ENCODE data around the gene FN1.

Gene FN1

GRCh38 chr2:215461836-215462532 lies 26.1 kb upstream of the FN1 start:
- no peaks in the 10 kb centered on the region for H3K9me3 ChIP-seq (ENCODE audit: control insufficient read depth in 2 of 2, low read length in 2 of 2)
- H3K9ac ChIP-seq (ENCODE audit: low read depth in 1 of 2, low read length in 2 of 2), result no peak overlapping the region
- H3K4me3 ChIP-seq (ENCODE audit: low read length in 2 of 2), result no peak overlapping the region
- H3K4me1 ChIP-seq (ENCODE audit: control insufficient read depth in 2 of 2, insufficient read depth in 2 of 2, low read length in 2 of 2), result no peaks in the 10 kb centered on the region
- H3K27me3 ChIP-seq (ENCODE audit: control insufficient read depth in 2 of 2, insufficient read depth in 2 of 2, low read length in 2 of 2), result no peaks in the 10 kb centered on the region
- H3K36me3 ChIP-seq (ENCODE audit: control insufficient read depth in 2 of 2, insufficient read depth in 2 of 2, low read length in 2 of 2), result no peaks in the 10 kb centered on the region
- no peak overlapping the region for H3K27ac ChIP-seq (ENCODE audit: low read depth in 2 of 2, low read length in 2 of 2)

GRCh38 chr2:215460682-215461382 lies 25.0 kb upstream of the FN1 start:
- H3K4me1 ChIP-seq (ENCODE audit: control insufficient read depth in 2 of 2, insufficient read depth in 2 of 2, low read length in 2 of 2), result no peaks in the 10 kb centered on the region
- H3K27ac ChIP-seq (ENCODE audit: low read depth in 2 of 2, low read length in 2 of 2), result no peak overlapping the region
- H3K9ac ChIP-seq (ENCODE audit: low read depth in 1 of 2, low read length in 2 of 2), result no peak overlapping the region
- H3K27me3 ChIP-seq (ENCODE audit: control insufficient read depth in 2 of 2, insufficient read depth in 2 of 2, low read length in 2 of 2), result no peaks in the 10 kb centered on the region
- H3K36me3 ChIP-seq (ENCODE audit: control insufficient read depth in 2 of 2, insufficient read depth in 2 of 2, low read length in 2 of 2), result no peaks in the 10 kb centered on the region
- no peaks in the 10 kb centered on the region for H3K9me3 ChIP-seq (ENCODE audit: control insufficient read depth in 2 of 2, low read length in 2 of 2)
- no peak overlapping the region for H3K4me3 ChIP-seq (ENCODE audit: low read length in 2 of 2)

- Histone ChIP-seq H3K9me3 (ENCODE audit: control insufficient read depth in 2 of 2, low read length in 2 of 2) (no peaks in the 10 kb centered on the region), H3K4me1 (ENCODE audit: control insufficient read depth in 2 of 2, insufficient read depth in 2 of 2, low read length in 2 of 2) (no peaks in the 10 kb centered on the region), H3K9ac (ENCODE audit: low read depth in 1 of 2, low read length in 2 of 2) (no peak overlapping the region), H3K4me3 (ENCODE audit: low read length in 2 of 2) (no peak overlapping the region), H3K27me3 (ENCODE audit: control insufficient read depth in 2 of 2, insufficient read depth in 2 of 2, low read length in 2 of 2) (no peaks in the 10 kb centered on the region), H3K36me3 (ENCODE audit: control insufficient read depth in 2 of 2, insufficient read depth in 2 of 2, low read length in 2 of 2) (no peaks in the 10 kb centered on the region), H3K27ac (ENCODE audit: low read depth in 2 of 2, low read length in 2 of 2) (no peak overlapping the region)
These were observed 20.1 kb upstream of the FN1 start for GRCh38 chr2:215455958-215456357.

DNA sequence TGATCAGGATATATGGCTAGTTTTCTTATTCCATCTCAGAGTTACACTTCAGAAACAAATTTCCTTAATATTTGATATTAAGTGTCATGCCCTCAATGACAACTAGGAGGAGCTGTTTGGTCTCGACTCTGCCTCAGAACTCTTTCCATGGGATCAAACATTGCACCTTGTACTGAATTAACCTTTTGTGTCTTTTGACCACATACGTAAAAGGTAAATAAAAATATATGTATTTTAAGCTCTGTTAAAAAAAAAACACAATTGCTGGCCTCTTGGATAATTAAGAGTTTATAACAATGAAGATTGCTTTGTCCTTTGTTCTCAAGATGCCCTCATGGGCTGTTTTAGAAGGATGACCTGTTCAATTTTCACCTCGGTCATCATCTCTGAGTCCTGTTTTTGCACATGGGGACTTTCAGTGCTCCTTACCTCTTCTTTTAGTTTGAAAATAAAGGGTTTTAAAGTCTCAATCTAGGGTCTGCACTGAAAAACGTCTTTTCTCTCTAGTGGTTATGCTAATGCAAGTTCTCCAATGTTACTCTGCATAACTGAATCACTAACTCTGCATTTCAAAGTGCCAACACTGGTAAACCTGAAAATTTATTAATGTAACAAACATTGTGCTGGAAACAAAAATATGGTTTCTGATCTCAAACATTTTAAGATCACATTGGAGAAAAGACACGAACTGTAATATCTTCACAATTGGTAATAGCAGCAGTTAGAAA lies 18.8 kb upstream of the FN1 start:
- Histone ChIP-seq H3K9me3 (ENCODE audit: control insufficient read depth in 2 of 2, low read length in 2 of 2) (no peaks in the 10 kb centered on the region), H3K36me3 (ENCODE audit: control insufficient read depth in 2 of 2, insufficient read depth in 2 of 2, low read length in 2 of 2) (no peaks in the 10 kb centered on the region), H3K4me1 (ENCODE audit: control insufficient read depth in 2 of 2, insufficient read depth in 2 of 2, low read length in 2 of 2) (no peaks in the 10 kb centered on the region), H3K4me3 (ENCODE audit: low read length in 2 of 2) (no peak overlapping the region), H3K9ac (ENCODE audit: low read depth in 1 of 2, low read length in 2 of 2) (no peak overlapping the region), H3K27ac (ENCODE audit: low read depth in 2 of 2, low read length in 2 of 2) (no peak overlapping the region), H3K27me3 (ENCODE audit: control insufficient read depth in 2 of 2, insufficient read depth in 2 of 2, low read length in 2 of 2) (no peaks in the 10 kb centered on the region)

GRCh38 chr2:215452725-215453124 lies 16.9 kb upstream of the FN1 start:
- Histone ChIP-seq H3K9me3 (ENCODE audit: control insufficient read depth in 2 of 2, low read length in 2 of 2) (no peaks in the 10 kb centered on the region), H3K27me3 (ENCODE audit: control insufficient read depth in 2 of 2, insufficient read depth in 2 of 2, low read length in 2 of 2) (no peaks in the 10 kb centered on the region), H3K9ac (ENCODE audit: low read depth in 1 of 2, low read length in 2 of 2) (no peak overlapping the region), H3K36me3 (ENCODE audit: control insufficient read depth in 2 of 2, insufficient read depth in 2 of 2, low read length in 2 of 2) (no peaks in the 10 kb centered on the region), H3K4me3 (ENCODE audit: low read length in 2 of 2) (no peak overlapping the region), H3K27ac (ENCODE audit: low read depth in 2 of 2, low read length in 2 of 2) (no peak overlapping the region), H3K4me1 (ENCODE audit: control insufficient read depth in 2 of 2, insufficient read depth in 2 of 2, low read length in 2 of 2) (no peaks in the 10 kb centered on the region)

DNA sequence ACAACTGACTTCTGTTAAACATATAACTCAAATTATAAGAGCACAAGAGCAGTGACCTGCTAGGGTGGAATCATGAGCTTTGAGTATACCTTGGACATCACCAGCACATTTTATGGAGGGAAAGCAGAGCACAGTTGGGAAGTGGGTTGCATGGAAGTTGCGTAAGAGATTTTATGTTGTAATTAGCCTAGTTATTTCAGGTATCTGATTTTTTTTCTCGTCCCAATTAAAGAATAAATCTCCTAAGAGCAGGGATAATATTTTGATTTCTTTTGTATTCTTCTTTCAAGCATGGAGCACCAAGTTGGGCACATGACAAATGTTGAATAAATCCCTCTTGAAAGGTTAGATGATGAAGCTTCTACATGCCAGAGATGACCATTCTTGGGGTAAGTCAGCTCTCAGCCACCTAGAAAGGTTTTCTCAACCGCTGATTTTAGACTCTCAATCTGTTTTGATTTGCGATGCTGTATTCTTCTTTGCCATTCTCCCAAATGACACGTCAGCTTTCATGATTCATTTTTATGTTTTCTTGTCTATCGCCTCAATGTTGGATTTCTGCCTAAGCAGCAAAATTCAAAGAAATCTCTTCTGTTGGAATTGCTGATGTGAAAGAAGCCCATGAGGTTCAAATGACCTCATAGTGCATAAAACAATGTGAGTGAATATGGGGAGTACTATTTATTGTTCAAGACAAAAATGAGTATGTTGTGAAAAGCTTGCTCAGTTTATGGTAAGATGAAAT lies 15.3 kb upstream of the FN1 start:
- Histone ChIP-seq H3K4me1 (ENCODE audit: control insufficient read depth in 2 of 2, insufficient read depth in 2 of 2, low read length in 2 of 2) (no peaks in the 10 kb centered on the region), H3K4me3 (ENCODE audit: low read length in 2 of 2) (no peak overlapping the region), H3K27me3 (ENCODE audit: control insufficient read depth in 2 of 2, insufficient read depth in 2 of 2, low read length in 2 of 2) (no peaks in the 10 kb centered on the region), H3K9ac (ENCODE audit: low read depth in 1 of 2, low read length in 2 of 2) (no peak overlapping the region), H3K27ac (ENCODE audit: low read depth in 2 of 2, low read length in 2 of 2) (no peak overlapping the region), H3K36me3 (ENCODE audit: control insufficient read depth in 2 of 2, insufficient read depth in 2 of 2, low read length in 2 of 2) (no peaks in the 10 kb centered on the region), H3K9me3 (ENCODE audit: control insufficient read depth in 2 of 2, low read length in 2 of 2) (no peaks in the 10 kb centered on the region)

DNA sequence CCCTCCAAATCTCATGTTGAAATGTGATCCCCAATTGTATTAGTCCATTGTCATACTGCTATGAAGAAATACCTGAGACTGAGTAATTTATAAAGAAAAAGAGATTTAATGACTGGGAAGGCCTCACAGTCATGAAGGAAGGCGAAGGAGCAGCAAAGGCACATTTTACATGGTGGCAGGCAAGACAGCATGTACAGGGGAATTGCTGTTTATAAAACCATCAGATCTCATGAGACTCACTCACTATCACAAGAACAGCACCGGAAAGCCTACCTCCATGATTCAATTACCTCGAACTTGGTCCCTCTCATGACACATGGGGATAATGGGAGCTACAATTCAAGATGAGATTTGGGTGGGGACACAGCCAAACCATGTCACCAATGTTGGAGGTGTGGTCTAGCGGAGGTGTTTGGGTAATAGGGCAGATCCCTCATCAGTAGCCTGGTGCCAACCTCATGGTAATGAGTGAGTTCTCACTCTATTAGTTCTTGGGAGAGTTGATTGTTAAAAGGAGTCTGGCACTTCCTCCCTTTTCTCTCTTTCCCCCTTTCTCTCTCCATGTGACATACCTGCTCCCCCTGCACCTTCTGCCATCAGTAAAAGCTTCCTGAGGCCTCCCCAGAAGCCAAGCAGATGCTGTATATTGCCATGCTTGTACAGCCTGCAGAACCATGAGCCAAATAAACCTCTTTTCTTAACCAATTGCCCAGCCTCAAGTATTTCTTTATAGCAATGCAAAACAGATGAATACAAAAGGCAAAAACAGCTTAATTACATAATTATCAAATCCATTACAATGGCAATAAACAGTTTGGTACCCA lies 14.5 kb upstream of the FN1 start:
- Histone ChIP-seq H3K9me3 (ENCODE audit: control insufficient read depth in 2 of 2, low read length in 2 of 2) (no peaks in the 10 kb centered on the region), H3K27ac (ENCODE audit: low read depth in 2 of 2, low read length in 2 of 2) (no peak overlapping the region), H3K27me3 (ENCODE audit: control insufficient read depth in 2 of 2, insufficient read depth in 2 of 2, low read length in 2 of 2) (no peaks in the 10 kb centered on the region)

DNA sequence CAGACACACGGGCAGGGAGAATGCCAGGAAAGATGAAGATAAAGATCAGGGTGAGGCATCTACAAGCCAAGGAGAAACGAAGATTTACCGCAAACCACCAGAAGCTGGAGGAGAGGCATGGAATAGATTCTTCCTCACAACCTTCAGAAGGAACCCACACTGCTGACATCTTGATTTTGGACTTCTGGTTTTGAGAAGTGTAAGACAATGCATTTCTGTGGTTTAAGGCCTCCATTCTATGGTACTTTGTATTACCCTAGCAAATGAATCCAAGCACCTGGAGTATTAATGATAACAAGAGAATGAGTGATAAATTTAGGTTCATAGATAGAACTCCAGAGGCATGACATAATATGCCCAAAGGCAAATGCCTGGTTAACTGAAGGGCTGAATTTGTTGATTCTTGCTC lies 11.8 kb upstream of the FN1 start:
- H3K4me3 ChIP-seq (ENCODE audit: low read length in 2 of 2), result no peak overlapping the region
- H3K4me1 ChIP-seq (ENCODE audit: control insufficient read depth in 2 of 2, insufficient read depth in 2 of 2, low read length in 2 of 2), result no peaks in the 10 kb centered on the region
- no peaks in the 10 kb centered on the region for H3K36me3 ChIP-seq (ENCODE audit: control insufficient read depth in 2 of 2, insufficient read depth in 2 of 2, low read length in 2 of 2)
- H3K9me3 ChIP-seq (ENCODE audit: control insufficient read depth in 2 of 2, low read length in 2 of 2), result no peaks in the 10 kb centered on the region
- no peak overlapping the region for H3K9ac ChIP-seq (ENCODE audit: low read depth in 1 of 2, low read length in 2 of 2)
- no peaks in the 10 kb centered on the region for H3K27me3 ChIP-seq (ENCODE audit: control insufficient read depth in 2 of 2, insufficient read depth in 2 of 2, low read length in 2 of 2)
- H3K27ac ChIP-seq (ENCODE audit: low read depth in 2 of 2, low read length in 2 of 2), result no peak overlapping the region

More for the DNA sequence above, 14.5 kb upstream of the FN1 start:
- Histone ChIP-seq H3K36me3 (ENCODE audit: control insufficient read depth in 2 of 2, insufficient read depth in 2 of 2, low read length in 2 of 2) (no peaks in the 10 kb centered on the region), H3K9ac (ENCODE audit: low read depth in 1 of 2, low read length in 2 of 2) (no peak overlapping the region), H3K4me1 (ENCODE audit: control insufficient read depth in 2 of 2, insufficient read depth in 2 of 2, low read length in 2 of 2) (no peaks in the 10 kb centered on the region), H3K4me3 (ENCODE audit: low read length in 2 of 2) (no peak overlapping the region)

DNA sequence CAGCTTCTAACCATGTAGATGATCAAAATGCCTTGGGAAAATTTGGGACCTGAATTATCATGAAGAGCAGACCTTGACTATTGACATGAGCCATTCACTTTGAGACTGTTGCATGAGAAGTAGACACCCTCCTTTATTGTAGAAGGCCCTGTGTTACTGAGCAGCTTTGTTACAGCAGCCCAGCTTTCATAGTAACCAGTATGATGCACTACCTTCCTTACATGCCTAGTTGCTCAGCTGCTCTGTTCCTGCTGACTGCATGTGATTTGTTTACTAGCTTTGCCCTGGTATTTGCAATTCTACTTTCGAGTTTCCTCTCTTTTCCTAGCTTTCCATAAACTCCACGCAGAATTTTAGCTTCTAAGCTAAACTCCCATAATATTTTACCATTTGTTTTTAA lies 11.2 kb upstream of the FN1 start:
- Histone ChIP-seq H3K27ac (ENCODE audit: low read depth in 2 of 2, low read length in 2 of 2) (no peak overlapping the region), H3K9ac (ENCODE audit: low read depth in 1 of 2, low read length in 2 of 2) (no peak overlapping the region), H3K36me3 (ENCODE audit: control insufficient read depth in 2 of 2, insufficient read depth in 2 of 2, low read length in 2 of 2) (no peaks in the 10 kb centered on the region), H3K4me1 (ENCODE audit: control insufficient read depth in 2 of 2, insufficient read depth in 2 of 2, low read length in 2 of 2) (no peaks in the 10 kb centered on the region), H3K27me3 (ENCODE audit: control insufficient read depth in 2 of 2, insufficient read depth in 2 of 2, low read length in 2 of 2) (no peaks in the 10 kb centered on the region), H3K9me3 (ENCODE audit: control insufficient read depth in 2 of 2, low read length in 2 of 2) (no peaks in the 10 kb centered on the region), H3K4me3 (ENCODE audit: low read length in 2 of 2) (no peak overlapping the region)
